IMR-90 (cell line): ENCODE measurements around the gene HRH3. TPM values are rescaled to one million over a fixed set of nuclear protein-coding genes. Genes with fewer than 3 reads are reported as not detected.

Source experiments
- ATAC-seq: fragments of 200-7000 bp; cut with Tn5 transposase; 2 replicates; pipeline ENCODE4 v1.9.1; 2020; ENCODE audit warnings: low read depth, mild to moderate bottlenecking, moderate library complexity
- BruUV-seq: library from RNA; stranded (reverse); fragments of 400-500 nt; replicated peaks from 2 replicates; lab custom pipeline; 2021; lab: Mats Ljungman, UMichigan
- CTCF ChIA-PET: fragments of 300-600 bp; formaldehyde crosslinking; extraction: SDS; loops from one replicate; lab custom pipeline; 2021; ENCODE audit warnings: antibody characterized with exemption; lab: Yijun Ruan, JAX
- POLR2A ChIA-PET: fragments of 300-600 bp; sonication (Branson Sonifier 250); formaldehyde crosslinking; loops from one replicate; lab custom pipeline; 2022; ENCODE audit warnings: antibody characterized with exemption; ENCODE audit not compliant: unreplicated experiment; lab: Charles Lee
- DNase-seq: peaks from one replicate; pipeline ENCODE4 v3.0.0; 2013
- H2AFZ ChIP-seq: replicated peaks from 2 replicates; pipeline ENCODE3; 2013; ENCODE audit warnings: low read length, mild to moderate bottlenecking; ENCODE audit not compliant: poor library complexity
- H2AK5ac ChIP-seq: 2 replicates; pipeline ENCODE4 v1.6.1; 2013; ENCODE audit warnings: low read depth, low read length, inconsistent platforms
- H2AK9ac ChIP-seq: replicated peaks from 2 replicates; pipeline ENCODE3; 2013; ENCODE audit warnings: mild to moderate bottlenecking, low read depth, low read length, moderate library complexity; ENCODE audit not compliant: poor library complexity
- H2BK120ac ChIP-seq: 2 replicates; pipeline ENCODE4 v1.6.1; 2013; ENCODE audit warnings: low read depth, low read length, inconsistent platforms
- H2BK15ac ChIP-seq: 3 replicates; pipeline ENCODE4 v1.6.1; 2013; ENCODE audit warnings: low read depth, low read length, inconsistent platforms
- H2BK20ac ChIP-seq: 2 replicates; pipeline ENCODE4 v1.6.1; 2013; ENCODE audit warnings: low read depth, mild to moderate bottlenecking, inconsistent platforms, low read length, moderate library complexity
- H2BK5ac ChIP-seq: 2 replicates; pipeline ENCODE4 v1.6.1; 2013; ENCODE audit warnings: mild to moderate bottlenecking, low read depth, low read length, inconsistent platforms; ENCODE audit not compliant: poor library complexity, severe bottlenecking
- H3K14ac ChIP-seq: replicated peaks from 2 replicates; pipeline ENCODE4 v1.6.1; 2013; ENCODE audit warnings: low read depth, low read length, inconsistent platforms
- H3K18ac ChIP-seq: 2 replicates; pipeline ENCODE4 v1.6.1; 2013; ENCODE audit warnings: low read depth, low read length, control low read depth
- H3K23ac ChIP-seq: 2 replicates; pipeline ENCODE4 v1.6.1; 2013; ENCODE audit warnings: low read depth, low read length, inconsistent platforms
- H3K27ac ChIP-seq: 2 replicates; pipeline ENCODE4 v1.5.1; 2013; ENCODE audit warnings: mild to moderate bottlenecking, control low read depth, low read length; ENCODE audit not compliant: insufficient read depth
- H3K27me3 ChIP-seq: 2 replicates; pipeline ENCODE4 v1.6.1; 2013; ENCODE audit warnings: low read length; ENCODE audit not compliant: control insufficient read depth, insufficient read depth
- H3K36me3 ChIP-seq: 2 replicates; pipeline ENCODE4 v1.6.1; 2013; ENCODE audit warnings: low read length, mixed read lengths; ENCODE audit not compliant: control insufficient read depth, insufficient read depth
- H3K4ac ChIP-seq: 2 replicates; pipeline ENCODE4 v1.6.1; 2013; ENCODE audit warnings: low read depth, low read length, inconsistent platforms
- H3K4me1 ChIP-seq: 2 replicates; pipeline ENCODE4 v1.6.1; 2013; ENCODE audit warnings: low read length, mixed read lengths; ENCODE audit not compliant: control insufficient read depth, insufficient read depth
- H3K4me2 ChIP-seq: 2 replicates; pipeline ENCODE4 v1.6.1; 2013; ENCODE audit warnings: low read depth, mild to moderate bottlenecking, control low read depth, low read length, moderate library complexity
- H3K4me3 ChIP-seq: 2 replicates; pipeline ENCODE4 v1.5.1; 2013; ENCODE audit warnings: low read depth, mild to moderate bottlenecking, control low read depth, low read length, moderate library complexity; ENCODE audit not compliant: insufficient read depth
- H3K56ac ChIP-seq: 2 replicates; pipeline ENCODE4 v1.6.1; 2013; ENCODE audit warnings: low read length, inconsistent platforms; ENCODE audit not compliant: insufficient read depth; ENCODE audit errors: extremely low read depth
- H3K79me1 ChIP-seq, 2 experiments: 2 replicates each; pipeline ENCODE4 v1.6.1; 2013; ENCODE audit warnings: low read length in 2 of 2, inconsistent platforms in 1 of 2, low read depth in 1 of 2
- H3K9ac ChIP-seq: 2 replicates; pipeline ENCODE4 v1.6.1; 2013; ENCODE audit warnings: low read depth, low read length, control low read depth
- H3K9me1 ChIP-seq: 2 replicates; pipeline ENCODE4 v1.6.1; 2013; ENCODE audit warnings: low read length, inconsistent platforms; ENCODE audit not compliant: insufficient read depth
- H3K9me3 ChIP-seq: 2 replicates; pipeline ENCODE4 v1.6.1; 2013; ENCODE audit warnings: low read length; ENCODE audit not compliant: control insufficient read depth, insufficient read depth
- H4K20me1 ChIP-seq: 2 replicates; pipeline ENCODE4 v1.6.1; 2013; ENCODE audit warnings: low read length, inconsistent platforms; ENCODE audit not compliant: insufficient read depth
- H4K5ac ChIP-seq: 2 replicates; pipeline ENCODE4 v1.6.1; 2013; ENCODE audit warnings: mild to moderate bottlenecking, low read depth, low read length, control low read depth
- H4K8ac ChIP-seq, 2 experiments: 2 replicates each; pipeline ENCODE4 v1.6.1; 2013; ENCODE audit warnings: low read depth in 2 of 2, low read length in 2 of 2, control low read depth in 1 of 2, inconsistent platforms in 1 of 2
- H4K91ac ChIP-seq: 2 replicates; pipeline ENCODE4 v1.6.1; 2013; ENCODE audit warnings: low read depth, low read length, inconsistent platforms; ENCODE audit not compliant: insufficient read depth
- BHLHE40 ChIP-seq: fragments of 150-350 bp; IDR thresholded peaks from 2 replicates; pipeline ENCODE4 v1.6.1; 2016; ENCODE audit warnings: mild to moderate bottlenecking, low read depth, low read length
- CHD1 ChIP-seq: IDR thresholded peaks from 2 replicates; pipeline ENCODE4 v1.6.1; 2012; ENCODE audit warnings: low read depth, low read length, improper control_type of control experiment
- CTCF ChIP-seq: conservative IDR thresholded peaks from 2 replicates; pipeline ENCODE4 v1.5.1; 2012; ENCODE audit warnings: mild to moderate bottlenecking, low read depth, low read length, improper control_type of control experiment
- NFE2L2 ChIP-seq: fragments of 150-350 bp; IDR thresholded peaks from 2 replicates; pipeline ENCODE4 v1.6.1; 2016; ENCODE audit warnings: low read depth, mild to moderate bottlenecking, low read length
- POLR2A ChIP-seq: IDR thresholded peaks from 2 replicates; pipeline ENCODE4 v1.6.1; 2012; ENCODE audit warnings: mild to moderate bottlenecking, low read depth, low read length
- RAD21 ChIP-seq: IDR thresholded peaks from 2 replicates; pipeline ENCODE4 v1.6.1; 2012; ENCODE audit warnings: low read length, improper control_type of control experiment
- RCOR1 ChIP-seq: IDR thresholded peaks from 2 replicates; pipeline ENCODE4 v1.6.1; 2012; ENCODE audit warnings: mild to moderate bottlenecking, low read length, improper control_type of control experiment; ENCODE audit not compliant: insufficient replicate concordance
- WGBS, 2 experiments: methylation state at CpG; one replicate each; pipeline versions ENCODE4 v1.1.5 to v1.1.7; 2013; ENCODE audit warnings: missing lambda C conversion rate in 2 of 2; ENCODE audit not compliant: insufficient read length in 1 of 2; ENCODE audit errors: extremely low coverage in 2 of 2; 5-methylcytosine and 5-hydroxymethylcytosine counted together
- dilution Hi-C: fragments of 300-500 bp; cut with HindIII; formaldehyde crosslinking; loops from one replicate; pipeline ENCODE4 v1.14.3; 2018; ENCODE audit warnings: low sequenced_read_pairs; ENCODE audit not compliant: unreplicated experiment
- in situ Hi-C: fragments of 300-500 bp; cut with MboI; formaldehyde crosslinking; loops from 3 replicates; pipeline ENCODE4 v1.14.3; 2019; ENCODE audit warnings: low sequenced_read_pairs, inconsistent platforms, mixed read lengths
- intact Hi-C: fragments of 100-400 bp; cut with micrococcal nuclease; formaldehyde crosslinking; loops from 2 replicates; pipeline ENCODE4 v1.10.0; 2022
- polyA plus RNA-seq, 3 experiments: library from polyadenylated mRNA; depleted of rRNA; stranded (reverse); fragments of >200 nt; gene quantifications; 2 replicates each; pipeline ENCODE4 v1.2.3, GENCODE V29; 2012; ENCODE audit warnings: low replicate concordance in 1 of 3
- total RNA-seq: library from RNA; depleted of rRNA; stranded (reverse); fragments of >200 nt; gene quantifications from 2 replicates; pipeline ENCODE4 v1.2.3, GENCODE V29; 2012
- TF ChIP-seq, protein P1 (sequence below): fragments of 150-350 bp; IDR thresholded peaks from 2 replicates; pipeline ENCODE4 v1.6.1; 2017; ENCODE audit warnings: mild to moderate bottlenecking, antibody characterized with exemption, low read length, low read depth

Gene HRH3
- total and polyA plus RNA-seq, 2 of the 4 experiments (the other 2 are of a cell fraction) = not detected

- 95% methylated on average over 4 of the region's 14 CpGs; no CpG with 5 or more reads in 1 of the 2 experiments for WGBS, 2 experiments
- Histone ChIP-seq H3K27me3 (no peaks in the 10 kb centered on the region), H3K18ac (no peak overlapping the region), H3K9me3 (no peaks in the 10 kb centered on the region), H3K9ac (no peak overlapping the region), H4K8ac (no peak overlapping the region), H3K4me2 (no peak overlapping the region), H3K4me3 (no peak overlapping the region), H2BK20ac (no peak overlapping the region), H3K9me1 (peaks cover 2% of the 10 kb centered on the region; the same call in 1 of the 2 replicates), H3K4ac (no peak overlapping the region), H3K27ac (no peak overlapping the region), H2BK15ac (no peak overlapping the region), H4K91ac (no peak overlapping the region), H4K20me1 (peaks cover 23% of the 10 kb centered on the region; the same call in 1 of the 2 replicates), H3K36me3 (peaks cover 24% of the 10 kb centered on the region), H3K14ac (no peak overlapping the region), H3K56ac (no peak overlapping the region), H3K4me1 (peaks cover under 1% of the 10 kb centered on the region), H3K79me1 (peaks cover 12 to 59% of the 10 kb centered on the region in 2 experiments), H2AK5ac (no peak overlapping the region), H2BK5ac (no peak overlapping the region), H3K23ac (no peak overlapping the region), H2BK120ac (no peak overlapping the region), H4K5ac (no peak overlapping the region), H2AFZ (no peak overlapping the region), H2AK9ac (no peak overlapping the region)
- ATAC-seq (no peak), DNase-seq (no peak)
- CTCF ChIA-PET = no interaction called here
- BruUV-seq = no TSS peak
- intact Hi-C loops (no loop called here), in situ Hi-C loops (no loop called here), dilution Hi-C loops (no loop called here)
- no peak for TF ChIP-seq BHLHE40
- TF ChIP-seq RCOR1 = no peak
- TF ChIP-seq RAD21 = no peak
- TF ChIP-seq POLR2A = no peak
- no peak for TF ChIP-seq NFE2L2
- TF ChIP-seq, protein P1, sequence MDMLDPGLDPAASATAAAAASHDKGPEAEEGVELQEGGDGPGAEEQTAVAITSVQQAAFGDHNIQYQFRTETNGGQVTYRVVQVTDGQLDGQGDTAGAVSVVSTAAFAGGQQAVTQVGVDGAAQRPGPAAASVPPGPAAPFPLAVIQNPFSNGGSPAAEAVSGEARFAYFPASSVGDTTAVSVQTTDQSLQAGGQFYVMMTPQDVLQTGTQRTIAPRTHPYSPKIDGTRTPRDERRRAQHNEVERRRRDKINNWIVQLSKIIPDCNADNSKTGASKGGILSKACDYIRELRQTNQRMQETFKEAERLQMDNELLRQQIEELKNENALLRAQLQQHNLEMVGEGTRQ = no peak
- TF ChIP-seq CHD1 = no peak
- TF ChIP-seq CTCF = no peak
- POLR2A ChIA-PET = no interaction called here
These were observed 28.1 kb downstream of the HRH3 start for GRCh38 chr20:62191781-62192559.
